ENCODE data around the gene LRP1B.
"Not testable (repeated sequence)": the region's sequence is repeated elsewhere in the genome, so short reads cannot be mapped to it uniquely, and the experiment has no call there.

Gene LRP1B

GRCh38 chr2:141201016-141201565, 929.7 kb downstream of the LRP1B start:
- DNase-seq, result no peak

GRCh38 chr2:141200191-141200590, 930.6 kb downstream of the LRP1B start:
- no peak for DNase-seq

- DNase-seq, result no peak
These were observed 931.1 kb downstream of the LRP1B start for GRCh38 chr2:141199711-141200110.

- no peak for DNase-seq
These were observed 935.7 kb downstream of the LRP1B start for GRCh38 chr2:141195087-141195486.

- no peak for DNase-seq
These were observed 943.8 kb downstream of the LRP1B start for GRCh38 chr2:141187075-141187439.

GRCh38 chr2:141186413-141187074, 944.3 kb downstream of the LRP1B start:
- DNase-seq, result no peak

GRCh38 chr2:141182246-141182645, 948.6 kb downstream of the LRP1B start:
- DNase-seq, result no peak

GRCh38 chr2:141169117-141169516, 961.7 kb downstream of the LRP1B start:
- not testable (repeated sequence) for DNase-seq

GRCh38 chr2:141162314-141162713, 968.5 kb downstream of the LRP1B start:
- no peak for DNase-seq

GRCh38 chr2:141151611-141152286, 979.1 kb downstream of the LRP1B start:
- DNase-seq, result no peak

GRCh38 chr2:141142025-141142424, 988.8 kb downstream of the LRP1B start:
- no peak for DNase-seq

GRCh38 chr2:141137122-141137693, 993.6 kb downstream of the LRP1B start:
- DNase-seq, result no peak

- no peak for DNase-seq
These were observed 996.9 kb downstream of the LRP1B start for GRCh38 chr2:141133883-141134282.

- no peak for DNase-seq
These were observed 1005.4 kb downstream of the LRP1B start for GRCh38 chr2:141125432-141125831.

- no peak for DNase-seq
These were observed 1012.0 kb downstream of the LRP1B start for GRCh38 chr2:141118836-141119235.

- no peak for DNase-seq
These were observed 1017.5 kb downstream of the LRP1B start for GRCh38 chr2:141113301-141113700.

- no peak for DNase-seq
These were observed 1021.2 kb downstream of the LRP1B start for GRCh38 chr2:141109633-141110032.

GRCh38 chr2:141105763-141106162, 1025.1 kb downstream of the LRP1B start:
- DNase-seq, result no peak

GRCh38 chr2:141103216-141103615, 1027.6 kb downstream of the LRP1B start:
- DNase-seq, result no peak

GRCh38 chr2:141079231-141079630, 1051.6 kb downstream of the LRP1B start:
- DNase-seq, result no peak

GRCh38 chr2:141075753-141076152, 1055.1 kb downstream of the LRP1B start:
- no peak for DNase-seq

- DNase-seq, result no peak
These were observed 1062.6 kb downstream of the LRP1B start for GRCh38 chr2:141068053-141068682.

- DNase-seq, result no peak
These were observed 1065.8 kb downstream of the LRP1B start for GRCh38 chr2:141065042-141065441.

- DNase-seq, result no peak
These were observed 1067.4 kb downstream of the LRP1B start for GRCh38 chr2:141063406-141063805.

All from inflammatory macrophage treated with lipopolysaccharide for 4 hours (primary cell).